ENCODE measurements around the gene PDSS2.
A peak's percentile ranks its signal among the peaks of the same experiment; 100 is the strongest.

Gene PDSS2

DNA sequence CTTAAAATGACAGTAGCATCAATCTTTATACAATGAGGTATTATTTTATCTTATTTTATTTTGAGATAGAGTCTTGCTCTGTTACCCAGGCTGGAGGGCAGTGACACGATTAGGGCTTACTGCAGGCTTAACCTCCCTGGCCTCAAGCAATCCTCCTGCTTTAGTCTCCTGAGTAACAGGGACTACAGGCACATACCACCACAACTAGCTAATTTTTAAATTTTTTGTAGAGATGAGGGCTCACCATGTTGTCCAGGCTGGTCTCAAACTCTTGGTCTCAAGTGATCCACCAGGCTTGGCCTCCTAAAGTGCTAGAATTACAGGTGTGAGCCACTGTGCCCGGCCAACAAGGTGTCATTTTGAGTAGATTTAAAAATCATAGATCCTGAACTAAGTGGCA lies 125.9 kb downstream of the PDSS2 start:
- TF ChIP-seq, protein P1, sequence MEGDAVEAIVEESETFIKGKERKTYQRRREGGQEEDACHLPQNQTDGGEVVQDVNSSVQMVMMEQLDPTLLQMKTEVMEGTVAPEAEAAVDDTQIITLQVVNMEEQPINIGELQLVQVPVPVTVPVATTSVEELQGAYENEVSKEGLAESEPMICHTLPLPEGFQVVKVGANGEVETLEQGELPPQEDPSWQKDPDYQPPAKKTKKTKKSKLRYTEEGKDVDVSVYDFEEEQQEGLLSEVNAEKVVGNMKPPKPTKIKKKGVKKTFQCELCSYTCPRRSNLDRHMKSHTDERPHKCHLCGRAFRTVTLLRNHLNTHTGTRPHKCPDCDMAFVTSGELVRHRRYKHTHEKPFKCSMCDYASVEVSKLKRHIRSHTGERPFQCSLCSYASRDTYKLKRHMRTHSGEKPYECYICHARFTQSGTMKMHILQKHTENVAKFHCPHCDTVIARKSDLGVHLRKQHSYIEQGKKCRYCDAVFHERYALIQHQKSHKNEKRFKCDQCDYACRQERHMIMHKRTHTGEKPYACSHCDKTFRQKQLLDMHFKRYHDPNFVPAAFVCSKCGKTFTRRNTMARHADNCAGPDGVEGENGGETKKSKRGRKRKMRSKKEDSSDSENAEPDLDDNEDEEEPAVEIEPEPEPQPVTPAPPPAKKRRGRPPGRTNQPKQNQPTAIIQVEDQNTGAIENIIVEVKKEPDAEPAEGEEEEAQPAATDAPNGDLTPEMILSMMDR (IDR thresholded peaks at IDR 0.05; ENCODE audit: low read depth, low read length), result no peak
- in situ Hi-C loops (cut with HindIII; ENCODE audit: low sequenced_read_pairs), result no loop called here
- H3K4me3 ChIP-seq (ENCODE audit: low read depth, low read length), result no peak overlapping the region
- DNase-seq (ENCODE audit: low read depth, low spot score), result no peak

DNA sequence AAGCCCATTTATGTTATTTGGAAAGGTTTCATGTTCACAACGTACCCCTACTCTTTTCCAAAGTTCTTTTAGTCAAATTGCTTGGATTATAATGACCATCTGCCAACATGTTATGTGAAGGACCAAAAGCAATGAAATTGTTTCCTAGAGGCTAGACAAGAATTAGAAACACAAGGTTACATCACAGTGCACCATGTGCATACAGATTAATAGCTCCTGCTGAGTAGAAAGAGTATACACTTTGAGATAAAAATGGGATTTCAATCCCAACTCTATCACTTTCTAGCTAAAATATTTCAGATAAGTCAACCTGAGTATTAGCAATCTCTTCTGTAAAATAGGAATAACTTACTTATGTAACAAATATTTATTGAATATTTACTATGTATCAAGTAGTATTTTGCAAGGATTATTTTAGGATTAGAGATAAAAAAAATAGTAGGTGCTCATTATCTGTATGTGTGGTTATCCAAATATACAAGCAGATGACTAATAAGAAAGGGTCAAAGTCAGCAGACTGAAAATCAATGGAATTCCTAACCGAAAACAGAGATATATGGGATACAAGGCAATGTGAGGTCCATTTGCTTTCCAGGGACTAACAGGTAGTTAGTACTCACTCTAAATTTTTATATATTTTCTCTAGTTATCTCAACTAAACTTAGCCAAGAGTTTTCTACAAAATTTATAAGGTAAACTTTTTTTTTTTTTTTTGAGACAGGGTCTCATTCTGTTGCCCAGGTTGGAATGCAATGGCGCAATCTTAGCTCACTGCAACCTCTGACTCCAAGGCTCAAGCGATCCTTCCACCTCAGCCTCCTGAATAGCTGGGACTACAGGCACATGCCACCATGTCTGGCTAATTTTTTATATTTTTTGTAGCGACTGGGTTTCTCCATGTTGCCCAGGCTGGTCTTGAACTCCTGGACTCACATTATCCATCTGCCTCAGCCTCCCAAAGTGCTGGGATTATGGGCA lies 127.7 kb downstream of the PDSS2 start:
- no peak overlapping the region for H3K4me3 ChIP-seq (ENCODE audit: low read depth, low read length)
- peak; percentile 12 for DNase-seq (ENCODE audit: low read depth, low spot score)
- in situ Hi-C loops (cut with HindIII; ENCODE audit: low sequenced_read_pairs), result no loop called here
- TF ChIP-seq, protein P1 (IDR thresholded peaks at IDR 0.05; ENCODE audit: low read depth, low read length), result no peak

GRCh38 chr6:107330168-107330567 lies 129.2 kb downstream of the PDSS2 start:
- DNase-seq (ENCODE audit: low read depth, low spot score), result no peak
- H3K4me3 ChIP-seq (ENCODE audit: low read depth, low read length), result no peak overlapping the region
- TF ChIP-seq, protein P1 (IDR thresholded peaks at IDR 0.05; ENCODE audit: low read depth, low read length), result no peak
- in situ Hi-C loops (cut with HindIII; ENCODE audit: low sequenced_read_pairs), result no loop called here

DNA sequence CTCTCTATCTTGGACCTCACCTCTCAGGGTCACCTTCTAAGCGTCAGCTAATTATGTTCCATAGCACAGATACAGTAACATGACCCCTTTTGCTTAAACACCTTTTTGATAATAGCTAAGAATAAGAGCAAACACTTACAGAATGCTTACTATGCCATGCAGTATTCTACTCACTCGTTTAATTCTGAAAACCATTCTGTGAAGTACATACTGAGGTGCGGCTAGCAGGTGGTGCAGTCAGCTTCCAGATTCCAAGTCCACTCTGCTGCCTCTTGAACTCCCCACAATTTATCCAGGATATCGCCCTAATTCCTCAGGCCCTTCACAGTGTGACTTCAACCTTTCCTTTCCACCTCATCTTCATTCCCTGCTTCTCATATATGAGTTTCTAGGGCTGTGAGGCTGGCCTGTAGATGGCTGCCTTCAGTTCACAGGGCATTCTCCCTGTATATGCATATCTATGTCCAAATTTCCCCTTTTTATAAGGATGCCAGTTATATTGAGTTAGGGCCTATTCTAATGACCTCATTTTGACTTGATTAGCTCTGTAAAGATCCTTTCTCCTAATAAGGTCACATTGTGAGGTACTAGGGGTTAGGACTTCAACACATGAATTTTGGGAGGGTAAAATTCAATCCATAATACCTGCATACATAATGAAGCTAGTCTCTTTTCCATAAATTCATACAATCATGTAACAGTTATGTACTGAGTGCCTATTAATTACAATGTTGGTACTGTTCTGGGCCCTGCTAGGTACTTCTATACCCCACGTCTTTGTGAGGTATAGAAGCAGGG lies 130.1 kb downstream of the PDSS2 start:
- TF ChIP-seq, protein P1 (IDR thresholded peaks at IDR 0.05; ENCODE audit: low read depth, low read length), result no peak
- DNase-seq (ENCODE audit: low read depth, low spot score), result no peak
- in situ Hi-C loops (cut with HindIII; ENCODE audit: low sequenced_read_pairs), result no loop called here
- H3K4me3 ChIP-seq (ENCODE audit: low read depth, low read length), result no peak overlapping the region

GRCh38 chr6:107328081-107328480 lies 131.3 kb downstream of the PDSS2 start:
- H3K4me3 ChIP-seq (ENCODE audit: low read depth, low read length), result no peak overlapping the region
- in situ Hi-C loops (cut with HindIII; ENCODE audit: low sequenced_read_pairs), result no loop called here
- TF ChIP-seq, protein P1 (IDR thresholded peaks at IDR 0.05; ENCODE audit: low read depth, low read length), result no peak
- DNase-seq (ENCODE audit: low read depth, low spot score), result no peak

GRCh38 chr6:107323133-107323785 lies 136.1 kb downstream of the PDSS2 start:
- TF ChIP-seq, protein P1 (IDR thresholded peaks at IDR 0.05; ENCODE audit: low read depth, low read length), result no peak
- in situ Hi-C loops (cut with HindIII; ENCODE audit: low sequenced_read_pairs), result no loop called here
- H3K4me3 ChIP-seq (ENCODE audit: low read depth, low read length), result no peak overlapping the region
- peak; percentile 16 for DNase-seq (ENCODE audit: low read depth, low spot score)

Measured in astrocyte of the spinal cord (primary cell).